Neural cell (in vitro differentiated cells): Measurements from ENCODE around the gene SNCAIP. TPM values are rescaled to one million over a fixed set of nuclear protein-coding genes. Genes with fewer than 3 reads are reported as not detected.

Experiments used
- H2AFZ ChIP-seq: fragments of 200-600, 300-800 bp; sonication (generic), shearing (Covaris generic); 2 replicates; pipeline ENCODE4 v1.6.0; 2014; ENCODE audit warnings: low read depth, mild to moderate bottlenecking, antibody characterized with exemption, low read length, moderate library complexity
- H3F3A ChIP-seq: fragments of 200-600 bp; shearing (Covaris generic); 2 replicates; pipeline ENCODE4 v1.6.1; 2016; ENCODE audit warnings: mild to moderate bottlenecking, moderate library complexity, mixed read lengths, antibody characterized with exemption, low read length; ENCODE audit not compliant: insufficient read depth, poor library complexity, severe bottlenecking
- H3K27ac ChIP-seq: fragments of 200-600, 300-800 bp; sonication (generic), shearing (Covaris generic); 2 replicates; pipeline ENCODE4 v1.5.1; 2014; ENCODE audit warnings: mild to moderate bottlenecking, low read length, moderate library complexity
- H3K27me3 ChIP-seq: fragments of 300-800, 200-600 bp; sonication (generic), shearing (Covaris generic); 2 replicates; pipeline ENCODE4 v1.6.0; 2014; ENCODE audit warnings: mild to moderate bottlenecking, low read depth, low read length, moderate library complexity; ENCODE audit not compliant: insufficient read depth
- H3K36me3 ChIP-seq: fragments of 300-800, 200-600 bp; sonication (generic), shearing (Covaris generic); 2 replicates; pipeline ENCODE4 v1.5.1; 2014; ENCODE audit warnings: mild to moderate bottlenecking, antibody characterized with exemption, low read length, moderate library complexity; ENCODE audit not compliant: insufficient read depth
- H3K4me2 ChIP-seq: fragments of 300-800, 200-600 bp; sonication (generic), shearing (Covaris generic); 2 replicates; pipeline ENCODE4 v1.6.0; 2014; ENCODE audit warnings: mild to moderate bottlenecking, low read length
- H3K4me3 ChIP-seq: fragments of 300-800, 200-600 bp; sonication (generic), shearing (Covaris generic); 2 replicates; pipeline ENCODE4 v1.5.1; 2014; ENCODE audit warnings: mild to moderate bottlenecking, low read length, moderate library complexity
- H3K79me2 ChIP-seq: fragments of 200-600 bp; shearing (Covaris generic); replicated peaks from 2 replicates; pipeline ENCODE4 v1.6.0; 2014; ENCODE audit warnings: mild to moderate bottlenecking, low read length, moderate library complexity; ENCODE audit not compliant: insufficient read depth
- H3K9ac ChIP-seq: fragments of 300-800, 200-600 bp; sonication (generic), shearing (Covaris generic); 2 replicates; pipeline ENCODE4 v1.6.1; 2016; ENCODE audit warnings: mild to moderate bottlenecking, low read length, mixed read lengths
- H3K9me2 ChIP-seq: fragments of 200-600 bp; shearing (Covaris generic); 2 replicates; pipeline ENCODE4 v1.6.1; 2016; ENCODE audit warnings: mild to moderate bottlenecking, low read length, mixed read lengths; ENCODE audit not compliant: insufficient read depth
- H3K9me3 ChIP-seq: fragments of 200-600, 300-800 bp; sonication (generic), shearing (Covaris generic); 2 replicates; pipeline ENCODE4 v1.6.1; 2016; ENCODE audit warnings: mild to moderate bottlenecking, mixed run types, low read length, moderate library complexity, mixed read lengths
- H4K20me1 ChIP-seq: fragments of 200-600 bp; shearing (Covaris generic); 2 replicates; pipeline ENCODE4 v1.6.1; 2016; ENCODE audit warnings: mild to moderate bottlenecking, mixed run types; ENCODE audit not compliant: insufficient read depth
- EP300 ChIP-seq: fragments of 450-650 bp; conservative IDR thresholded peaks from 2 replicates; pipeline ENCODE4 v1.6.1; 2014; ENCODE audit warnings: antibody characterized with exemption, mild to moderate bottlenecking, moderate library complexity; ENCODE audit not compliant: poor library complexity, severe bottlenecking
- EZH2 ChIP-seq: fragments of 200-600, 300-800 bp; shearing (Covaris generic), sonication (generic); IDR thresholded peaks from 2 replicates; pipeline ENCODE4 v1.6.1; 2014; ENCODE audit warnings: antibody characterized with exemption, low read length, borderline replicate concordance, mild to moderate bottlenecking; ENCODE audit not compliant: insufficient read depth, poor library complexity, severe bottlenecking
- MXI1 ChIP-seq: fragments of 450-650 bp; conservative IDR thresholded peaks from 2 replicates; pipeline ENCODE4 v1.6.1; 2014; ENCODE audit warnings: antibody characterized with exemption, mild to moderate bottlenecking; ENCODE audit not compliant: poor library complexity, severe bottlenecking
- POLR2AphosphoS5 ChIP-seq: IDR thresholded peaks from 2 replicates; pipeline ENCODE4 v1.6.1; 2012
- RAD21 ChIP-seq: fragments of 450-650 bp; conservative IDR thresholded peaks from 2 replicates; pipeline ENCODE4 v1.6.1; 2014; ENCODE audit warnings: antibody characterized with exemption, mild to moderate bottlenecking, moderate library complexity
- SMC3 ChIP-seq: fragments of 450-650 bp; conservative IDR thresholded peaks from 2 replicates; pipeline ENCODE4 v1.6.1; 2014; ENCODE audit warnings: antibody characterized with exemption, mild to moderate bottlenecking, moderate library complexity; ENCODE audit not compliant: poor library complexity
- TAF1 ChIP-seq: IDR thresholded peaks from 2 replicates; pipeline ENCODE4 v1.6.1; 2012; ENCODE audit warnings: low read depth
- polyA plus RNA-seq: library from polyadenylated mRNA; depleted of rRNA; stranded (reverse); fragments of >200 nt; gene quantifications from 2 replicates; pipeline ENCODE4 v1.2.3, GENCODE V29; 2014
- TF ChIP-seq, protein P1 (sequence below): fragments of 450-650 bp; IDR thresholded peaks from 2 replicates; pipeline ENCODE4 v1.5.1; 2014; ENCODE audit warnings: antibody characterized with exemption, mild to moderate bottlenecking, moderate library complexity; ENCODE audit not compliant: poor library complexity, severe bottlenecking
- TF ChIP-seq, protein P2 (sequence below): IDR thresholded peaks from 2 replicates; pipeline ENCODE4 v1.6.1; 2012; ENCODE audit warnings: borderline replicate concordance

Gene SNCAIP
- polyA plus RNA-seq, 1 donor from 2014 or later = 25.6 TPM

DNA sequence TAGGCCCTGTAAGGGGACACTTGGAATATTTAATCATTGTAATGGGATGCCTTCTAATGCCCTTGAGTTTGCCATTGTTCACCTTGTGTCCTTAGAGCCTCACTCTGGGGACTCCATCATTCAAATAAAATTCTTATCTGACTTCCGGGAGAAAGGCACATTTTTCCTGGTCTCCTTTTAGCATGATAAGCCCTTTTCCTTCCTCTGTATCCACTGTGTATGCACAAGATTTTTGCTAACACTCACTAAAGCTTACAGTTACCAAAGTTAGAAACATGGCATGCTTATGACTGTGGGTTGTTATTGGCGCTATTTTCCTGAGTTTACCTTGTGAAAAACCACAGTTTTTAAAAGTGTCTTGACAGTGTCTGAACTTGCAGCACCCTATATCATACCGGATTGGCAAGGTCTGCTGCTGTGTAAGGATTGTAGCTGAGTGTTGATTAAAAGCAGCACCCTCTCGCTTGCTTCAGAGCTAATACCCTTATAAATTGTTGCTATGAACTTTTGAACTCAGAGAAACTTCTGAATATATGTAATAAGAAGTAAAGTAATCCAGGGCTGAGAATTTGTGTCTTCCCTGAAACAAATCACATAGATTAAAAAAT lies 46.4 kb downstream of the SNCAIP start:
- no peak overlapping the region for H3K27ac ChIP-seq
- no peak overlapping the region for H2AFZ ChIP-seq
- peaks cover 4% of the 10 kb centered on the region for H3K79me2 ChIP-seq
- no peaks in the 10 kb centered on the region for H3F3A ChIP-seq
- no peaks in the 10 kb centered on the region for H4K20me1 ChIP-seq
- no peak overlapping the region for H3K4me2 ChIP-seq
- TF ChIP-seq, protein P1, sequence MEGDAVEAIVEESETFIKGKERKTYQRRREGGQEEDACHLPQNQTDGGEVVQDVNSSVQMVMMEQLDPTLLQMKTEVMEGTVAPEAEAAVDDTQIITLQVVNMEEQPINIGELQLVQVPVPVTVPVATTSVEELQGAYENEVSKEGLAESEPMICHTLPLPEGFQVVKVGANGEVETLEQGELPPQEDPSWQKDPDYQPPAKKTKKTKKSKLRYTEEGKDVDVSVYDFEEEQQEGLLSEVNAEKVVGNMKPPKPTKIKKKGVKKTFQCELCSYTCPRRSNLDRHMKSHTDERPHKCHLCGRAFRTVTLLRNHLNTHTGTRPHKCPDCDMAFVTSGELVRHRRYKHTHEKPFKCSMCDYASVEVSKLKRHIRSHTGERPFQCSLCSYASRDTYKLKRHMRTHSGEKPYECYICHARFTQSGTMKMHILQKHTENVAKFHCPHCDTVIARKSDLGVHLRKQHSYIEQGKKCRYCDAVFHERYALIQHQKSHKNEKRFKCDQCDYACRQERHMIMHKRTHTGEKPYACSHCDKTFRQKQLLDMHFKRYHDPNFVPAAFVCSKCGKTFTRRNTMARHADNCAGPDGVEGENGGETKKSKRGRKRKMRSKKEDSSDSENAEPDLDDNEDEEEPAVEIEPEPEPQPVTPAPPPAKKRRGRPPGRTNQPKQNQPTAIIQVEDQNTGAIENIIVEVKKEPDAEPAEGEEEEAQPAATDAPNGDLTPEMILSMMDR = no peak
- TF ChIP-seq, protein P2, sequence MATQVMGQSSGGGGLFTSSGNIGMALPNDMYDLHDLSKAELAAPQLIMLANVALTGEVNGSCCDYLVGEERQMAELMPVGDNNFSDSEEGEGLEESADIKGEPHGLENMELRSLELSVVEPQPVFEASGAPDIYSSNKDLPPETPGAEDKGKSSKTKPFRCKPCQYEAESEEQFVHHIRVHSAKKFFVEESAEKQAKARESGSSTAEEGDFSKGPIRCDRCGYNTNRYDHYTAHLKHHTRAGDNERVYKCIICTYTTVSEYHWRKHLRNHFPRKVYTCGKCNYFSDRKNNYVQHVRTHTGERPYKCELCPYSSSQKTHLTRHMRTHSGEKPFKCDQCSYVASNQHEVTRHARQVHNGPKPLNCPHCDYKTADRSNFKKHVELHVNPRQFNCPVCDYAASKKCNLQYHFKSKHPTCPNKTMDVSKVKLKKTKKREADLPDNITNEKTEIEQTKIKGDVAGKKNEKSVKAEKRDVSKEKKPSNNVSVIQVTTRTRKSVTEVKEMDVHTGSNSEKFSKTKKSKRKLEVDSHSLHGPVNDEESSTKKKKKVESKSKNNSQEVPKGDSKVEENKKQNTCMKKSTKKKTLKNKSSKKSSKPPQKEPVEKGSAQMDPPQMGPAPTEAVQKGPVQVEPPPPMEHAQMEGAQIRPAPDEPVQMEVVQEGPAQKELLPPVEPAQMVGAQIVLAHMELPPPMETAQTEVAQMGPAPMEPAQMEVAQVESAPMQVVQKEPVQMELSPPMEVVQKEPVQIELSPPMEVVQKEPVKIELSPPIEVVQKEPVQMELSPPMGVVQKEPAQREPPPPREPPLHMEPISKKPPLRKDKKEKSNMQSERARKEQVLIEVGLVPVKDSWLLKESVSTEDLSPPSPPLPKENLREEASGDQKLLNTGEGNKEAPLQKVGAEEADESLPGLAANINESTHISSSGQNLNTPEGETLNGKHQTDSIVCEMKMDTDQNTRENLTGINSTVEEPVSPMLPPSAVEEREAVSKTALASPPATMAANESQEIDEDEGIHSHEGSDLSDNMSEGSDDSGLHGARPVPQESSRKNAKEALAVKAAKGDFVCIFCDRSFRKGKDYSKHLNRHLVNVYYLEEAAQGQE = no peak
- TF ChIP-seq EZH2 (no peak), POLR2AphosphoS5 (no peak), MXI1 (no peak), SMC3 (no peak), TAF1 (no peak), EP300 (no peak), RAD21 (no peak)
- no peak overlapping the region for H3K9ac ChIP-seq
- H3K36me3 ChIP-seq = no peaks in the 10 kb centered on the region
- H3K4me3 ChIP-seq = no peak overlapping the region
- H3K9me2 ChIP-seq = no peaks in the 10 kb centered on the region
- no peaks in the 10 kb centered on the region for H3K27me3 ChIP-seq
- H3K9me3 ChIP-seq = no peaks in the 10 kb centered on the region

GRCh38 chr5:122362361-122362760 lies 50.3 kb downstream of the SNCAIP start:
- H3K4me2 ChIP-seq = no peak overlapping the region
- peaks cover 4% of the 10 kb centered on the region for H3K79me2 ChIP-seq
- H3K9me3 ChIP-seq = no peaks in the 10 kb centered on the region
- no peaks in the 10 kb centered on the region for H3F3A ChIP-seq
- no peak for TF ChIP-seq EZH2
- TF ChIP-seq POLR2AphosphoS5 = no peak
- no peak for TF ChIP-seq MXI1
- TF ChIP-seq SMC3 = no peak
- TF ChIP-seq TAF1 = no peak
- TF ChIP-seq RAD21 = no peak
- TF ChIP-seq, protein P1 = no peak
- TF ChIP-seq, protein P2 = no peak
- TF ChIP-seq EP300 = no peak
- H3K9ac ChIP-seq = no peak overlapping the region
- no peaks in the 10 kb centered on the region for H3K36me3 ChIP-seq
- H4K20me1 ChIP-seq = no peaks in the 10 kb centered on the region
- no peak overlapping the region for H3K27ac ChIP-seq
- no peak overlapping the region for H2AFZ ChIP-seq
- H3K4me3 ChIP-seq = no peak overlapping the region
- H3K9me2 ChIP-seq = no peaks in the 10 kb centered on the region
- no peaks in the 10 kb centered on the region for H3K27me3 ChIP-seq
